HepG2 (cell line): Measurements from ENCODE around the gene ANKUB1. TPM values are rescaled to one million over a fixed set of nuclear protein-coding genes. Genes with fewer than 3 reads are reported as not detected.

ENCODE experiments used
- ATAD3A ChIP-seq: sonication (generic); formaldehyde crosslinking; IDR thresholded peaks from 2 replicates; pipeline ENCODE4 v1.4.0; 2020; ENCODE audit warnings: missing genetic modification reagents
- ATRX ChIP-seq: sonication (generic); formaldehyde crosslinking; IDR thresholded peaks from 2 replicates; pipeline ENCODE4 v1.4.0; 2020; ENCODE audit warnings: missing genetic modification reagents, borderline replicate concordance
- CREB1 ChIP-seq, 2 experiments: fragments of 450-650 bp in 1 of 2; IDR thresholded peaks; 2 replicates each; pipeline ENCODE4 v1.6.1; 2016 to 2017; ENCODE audit warnings: control low read depth in 1 of 2, mild to moderate bottlenecking in 1 of 2, missing compliant biosample characterization in 1 of 2, missing genetic modification characterization in 1 of 2
- RBM22 ChIP-seq: fragments of 200-400 bp; formaldehyde crosslinking; optimal IDR thresholded peaks from 2 replicates; pipeline ENCODE3; 2017; ENCODE audit warnings: mild to moderate bottlenecking, low read length, moderate library complexity
- TARDBP ChIP-seq: sonication (generic); formaldehyde crosslinking; IDR thresholded peaks from 2 replicates; pipeline ENCODE4 v1.8.0; 2022; ENCODE audit warnings: mild to moderate bottlenecking, missing genetic modification reagents
- YY1 ChIP-seq: IDR thresholded peaks from 2 replicates; pipeline ENCODE4 v1.6.1; 2011; ENCODE audit warnings: low read length, low read depth, moderate library complexity, mild to moderate bottlenecking; ENCODE audit not compliant: insufficient read depth, insufficient replicate concordance
- ZBTB7B ChIP-seq: sonication (generic); formaldehyde crosslinking; IDR thresholded peaks from 2 replicates; pipeline ENCODE4 v1.4.0; 2020; ENCODE audit warnings: missing genetic modification reagents
- ZNF331 ChIP-seq: sonication (generic); formaldehyde crosslinking; IDR thresholded peaks from 2 replicates; pipeline ENCODE4 v1.4.0; 2020; ENCODE audit warnings: missing genetic modification reagents
- ZNF777 ChIP-seq: sonication (generic); formaldehyde crosslinking; IDR thresholded peaks from 2 replicates; pipeline ENCODE4 v1.4.0; 2020; ENCODE audit warnings: missing genetic modification reagents
- polyA plus RNA-seq, 8 experiments: library from polyadenylated mRNA; depleted of rRNA in 3 of 8; stranded (reverse) in 7 of 8; unstranded in 1 of 8; fragments of >200 nt; fragmentation: Illumina TruSeq in 4 of 8; extraction: Trizol in 4 of 8; gene quantifications; 2 replicates each; pipeline versions ENCODE4 v1.2.1 to v1.2.3, GENCODE V29; 2011 to 2016; ENCODE audit warnings: low read depth in 4 of 8, missing spikeins in 1 of 8, mixed read lengths in 1 of 8; ENCODE audit not compliant: insufficient read depth in 1 of 8
- total RNA-seq, 5 experiments: library from RNA; depleted of rRNA; stranded (reverse); fragments of >200 nt; fragmentation: Illumina TruSeq; extraction: Trizol; gene quantifications; 2 replicates each; pipeline ENCODE4 v1.2.3, GENCODE V29; 2016; ENCODE audit warnings: low read depth in 1 of 5
- TF ChIP-seq, protein P1 (sequence below): sonication (generic); formaldehyde crosslinking; IDR thresholded peaks from 2 replicates; pipeline ENCODE4 v1.5.0; 2020; ENCODE audit warnings: mild to moderate bottlenecking, missing genetic modification reagents, borderline replicate concordance
- TF ChIP-seq, protein P2 (sequence below): IDR thresholded peaks from 2 replicates; pipeline ENCODE4 v1.6.1; 2012; ENCODE audit warnings: low read depth, low read length, improper control_type of control experiment
- TF ChIP-seq, protein P3 (sequence below): IDR thresholded peaks from 2 replicates; pipeline ENCODE4 v1.6.1; 2016; ENCODE audit warnings: missing compliant biosample characterization, missing genetic modification reagents, borderline replicate concordance
- TF ChIP-seq, protein P4 (sequence below): sonication (generic); formaldehyde crosslinking; conservative IDR thresholded peaks from 2 replicates; pipeline ENCODE4 v1.4.0; 2020; ENCODE audit warnings: missing genetic modification reagents
- TF ChIP-seq, protein P5 (sequence below): sonication (generic); formaldehyde crosslinking; IDR thresholded peaks from 2 replicates; pipeline ENCODE4 v1.4.0; 2020; ENCODE audit warnings: missing genetic modification reagents, borderline replicate concordance

ANKUB1 gene
- total and polyA plus RNA-seq, 2 of the 13 experiments (the other 11 are each of a cell fraction or from before 2014, with no cell fraction given), result not detected

DNA sequence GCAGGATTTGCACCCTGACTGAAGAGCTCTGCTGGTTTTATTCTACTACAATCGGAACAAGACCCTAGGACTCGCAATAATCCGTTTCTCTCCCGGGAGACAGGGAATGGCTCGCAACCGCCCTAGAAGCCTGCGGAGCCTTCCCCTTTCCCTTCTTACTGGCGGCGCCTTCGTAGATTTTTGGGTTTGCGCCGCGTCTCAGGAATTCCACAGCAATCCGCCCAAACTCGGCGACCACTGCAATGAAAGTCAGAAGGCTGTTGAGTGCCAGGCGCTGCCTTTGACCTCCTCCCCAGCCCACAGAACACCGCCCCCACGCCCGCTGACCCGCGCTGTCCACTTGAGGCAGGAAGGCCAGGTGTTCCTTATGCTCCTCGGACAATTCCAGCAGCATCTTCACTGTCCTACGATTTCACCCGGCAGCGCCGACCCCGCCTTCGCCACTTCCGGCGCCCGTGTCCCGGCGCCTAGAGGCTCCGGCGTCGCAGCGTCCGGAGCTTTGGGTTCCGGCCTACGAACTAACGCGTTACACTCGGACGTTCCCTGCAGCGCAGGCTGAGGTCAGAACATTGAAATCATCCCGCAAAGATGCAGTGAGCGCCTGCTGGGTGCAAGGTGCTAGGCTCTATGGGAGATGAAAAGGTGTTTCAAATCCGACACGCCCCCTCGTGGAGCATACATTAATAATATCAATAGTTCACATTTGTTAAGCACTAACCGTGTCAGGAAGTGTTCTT is 40.1 kb downstream of the ANKUB1 start, which contains the start of gene COMMD2 (continued):
- TF ChIP-seq, protein P1, sequence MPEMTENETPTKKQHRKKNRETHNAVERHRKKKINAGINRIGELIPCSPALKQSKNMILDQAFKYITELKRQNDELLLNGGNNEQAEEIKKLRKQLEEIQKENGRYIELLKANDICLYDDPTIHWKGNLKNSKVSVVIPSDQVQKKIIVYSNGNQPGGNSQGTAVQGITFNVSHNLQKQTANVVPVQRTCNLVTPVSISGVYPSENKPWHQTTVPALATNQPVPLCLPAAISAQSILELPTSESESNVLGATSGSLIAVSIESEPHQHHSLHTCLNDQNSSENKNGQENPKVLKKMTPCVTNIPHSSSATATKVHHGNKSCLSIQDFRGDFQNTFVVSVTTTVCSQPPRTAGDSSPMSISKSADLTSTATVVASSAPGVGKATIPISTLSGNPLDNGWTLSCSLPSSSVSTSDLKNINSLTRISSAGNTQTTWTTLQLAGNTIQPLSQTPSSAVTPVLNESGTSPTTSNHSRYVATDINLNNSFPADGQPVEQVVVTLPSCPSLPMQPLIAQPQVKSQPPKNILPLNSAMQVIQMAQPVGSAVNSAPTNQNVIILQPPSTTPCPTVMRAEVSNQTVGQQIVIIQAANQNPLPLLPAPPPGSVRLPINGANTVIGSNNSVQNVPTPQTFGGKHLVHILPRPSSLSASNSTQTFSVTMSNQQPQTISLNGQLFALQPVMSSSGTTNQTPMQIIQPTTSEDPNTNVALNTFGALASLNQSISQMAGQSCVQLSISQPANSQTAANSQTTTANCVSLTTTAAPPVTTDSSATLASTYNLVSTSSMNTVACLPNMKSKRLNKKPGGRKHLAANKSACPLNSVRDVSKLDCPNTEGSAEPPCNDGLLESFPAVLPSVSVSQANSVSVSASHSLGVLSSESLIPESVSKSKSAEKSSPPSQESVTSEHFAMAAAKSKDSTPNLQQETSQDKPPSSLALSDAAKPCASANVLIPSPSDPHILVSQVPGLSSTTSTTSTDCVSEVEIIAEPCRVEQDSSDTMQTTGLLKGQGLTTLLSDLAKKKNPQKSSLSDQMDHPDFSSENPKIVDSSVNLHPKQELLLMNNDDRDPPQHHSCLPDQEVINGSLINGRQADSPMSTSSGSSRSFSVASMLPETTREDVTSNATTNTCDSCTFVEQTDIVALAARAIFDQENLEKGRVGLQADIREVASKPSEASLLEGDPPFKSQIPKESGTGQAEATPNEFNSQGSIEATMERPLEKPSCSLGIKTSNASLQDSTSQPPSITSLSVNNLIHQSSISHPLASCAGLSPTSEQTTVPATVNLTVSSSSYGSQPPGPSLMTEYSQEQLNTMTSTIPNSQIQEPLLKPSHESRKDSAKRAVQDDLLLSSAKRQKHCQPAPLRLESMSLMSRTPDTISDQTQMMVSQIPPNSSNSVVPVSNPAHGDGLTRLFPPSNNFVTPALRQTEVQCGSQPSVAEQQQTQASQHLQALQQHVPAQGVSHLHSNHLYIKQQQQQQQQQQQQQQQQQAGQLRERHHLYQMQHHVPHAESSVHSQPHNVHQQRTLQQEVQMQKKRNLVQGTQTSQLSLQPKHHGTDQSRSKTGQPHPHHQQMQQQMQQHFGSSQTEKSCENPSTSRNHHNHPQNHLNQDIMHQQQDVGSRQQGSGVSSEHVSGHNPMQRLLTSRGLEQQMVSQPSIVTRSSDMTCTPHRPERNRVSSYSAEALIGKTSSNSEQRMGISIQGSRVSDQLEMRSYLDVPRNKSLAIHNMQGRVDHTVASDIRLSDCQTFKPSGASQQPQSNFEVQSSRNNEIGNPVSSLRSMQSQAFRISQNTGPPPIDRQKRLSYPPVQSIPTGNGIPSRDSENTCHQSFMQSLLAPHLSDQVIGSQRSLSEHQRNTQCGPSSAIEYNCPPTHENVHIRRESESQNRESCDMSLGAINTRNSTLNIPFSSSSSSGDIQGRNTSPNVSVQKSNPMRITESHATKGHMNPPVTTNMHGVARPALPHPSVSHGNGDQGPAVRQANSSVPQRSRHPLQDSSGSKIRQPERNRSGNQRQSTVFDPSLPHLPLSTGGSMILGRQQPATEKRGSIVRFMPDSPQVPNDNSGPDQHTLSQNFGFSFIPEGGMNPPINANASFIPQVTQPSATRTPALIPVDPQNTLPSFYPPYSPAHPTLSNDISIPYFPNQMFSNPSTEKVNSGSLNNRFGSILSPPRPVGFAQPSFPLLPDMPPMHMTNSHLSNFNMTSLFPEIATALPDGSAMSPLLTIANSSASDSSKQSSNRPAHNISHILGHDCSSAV (CRISPR knock-in tag), result peak; percentile 30; the same call in 1 of the 2 replicates
- peak; percentile 81 for TF ChIP-seq YY1
- TF ChIP-seq RBM22, result peak; percentile 47
- TF ChIP-seq, protein P2, sequence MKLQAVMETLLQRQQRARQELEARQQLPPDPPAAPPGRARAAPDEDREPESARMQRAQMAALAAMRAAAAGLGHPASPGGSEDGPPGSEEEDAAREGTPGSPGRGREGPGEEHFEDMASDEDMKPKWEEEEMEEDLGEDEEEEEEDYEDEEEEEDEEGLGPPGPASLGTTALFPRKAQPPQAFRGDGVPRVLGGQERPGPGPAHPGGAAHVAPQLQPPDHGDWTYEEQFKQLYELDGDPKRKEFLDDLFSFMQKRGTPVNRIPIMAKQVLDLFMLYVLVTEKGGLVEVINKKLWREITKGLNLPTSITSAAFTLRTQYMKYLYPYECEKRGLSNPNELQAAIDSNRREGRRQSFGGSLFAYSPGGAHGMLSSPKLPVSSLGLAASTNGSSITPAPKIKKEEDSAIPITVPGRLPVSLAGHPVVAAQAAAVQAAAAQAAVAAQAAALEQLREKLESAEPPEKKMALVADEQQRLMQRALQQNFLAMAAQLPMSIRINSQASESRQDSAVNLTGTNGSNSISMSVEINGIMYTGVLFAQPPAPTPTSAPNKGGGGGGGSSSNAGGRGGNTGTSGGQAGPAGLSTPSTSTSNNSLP, result peak; percentile 78
- peak; percentile 95 for TF ChIP-seq TARDBP (CRISPR knock-in tag)
- no peak for TF ChIP-seq ATAD3A
- TF ChIP-seq, protein P3, sequence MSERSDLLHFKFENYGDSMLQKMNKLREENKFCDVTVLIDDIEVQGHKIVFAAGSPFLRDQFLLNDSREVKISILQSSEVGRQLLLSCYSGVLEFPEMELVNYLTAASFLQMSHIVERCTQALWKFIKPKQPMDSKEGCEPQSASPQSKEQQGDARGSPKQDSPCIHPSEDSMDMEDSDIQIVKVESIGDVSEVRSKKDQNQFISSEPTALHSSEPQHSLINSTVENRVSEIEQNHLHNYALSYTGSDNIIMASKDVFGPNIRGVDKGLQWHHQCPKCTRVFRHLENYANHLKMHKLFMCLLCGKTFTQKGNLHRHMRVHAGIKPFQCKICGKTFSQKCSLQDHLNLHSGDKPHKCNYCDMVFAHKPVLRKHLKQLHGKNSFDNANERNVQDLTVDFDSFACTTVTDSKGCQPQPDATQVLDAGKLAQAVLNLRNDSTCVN (CRISPR knock-in tag), result peak; percentile 85; the same call in 1 of the 2 replicates
- TF ChIP-seq ZNF331 (CRISPR knock-in tag), result peak; percentile 96
- TF ChIP-seq, protein P4, sequence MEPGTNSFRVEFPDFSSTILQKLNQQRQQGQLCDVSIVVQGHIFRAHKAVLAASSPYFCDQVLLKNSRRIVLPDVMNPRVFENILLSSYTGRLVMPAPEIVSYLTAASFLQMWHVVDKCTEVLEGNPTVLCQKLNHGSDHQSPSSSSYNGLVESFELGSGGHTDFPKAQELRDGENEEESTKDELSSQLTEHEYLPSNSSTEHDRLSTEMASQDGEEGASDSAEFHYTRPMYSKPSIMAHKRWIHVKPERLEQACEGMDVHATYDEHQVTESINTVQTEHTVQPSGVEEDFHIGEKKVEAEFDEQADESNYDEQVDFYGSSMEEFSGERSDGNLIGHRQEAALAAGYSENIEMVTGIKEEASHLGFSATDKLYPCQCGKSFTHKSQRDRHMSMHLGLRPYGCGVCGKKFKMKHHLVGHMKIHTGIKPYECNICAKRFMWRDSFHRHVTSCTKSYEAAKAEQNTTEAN (CRISPR knock-in tag), result peak; percentile 69
- peak; percentile 65; the same call in 1 of the 2 replicates for TF ChIP-seq ZNF777 (CRISPR knock-in tag)
- TF ChIP-seq ZBTB7B (CRISPR knock-in tag), result peak; percentile 64; the same call in 1 of the 2 replicates
- TF ChIP-seq, protein P5, sequence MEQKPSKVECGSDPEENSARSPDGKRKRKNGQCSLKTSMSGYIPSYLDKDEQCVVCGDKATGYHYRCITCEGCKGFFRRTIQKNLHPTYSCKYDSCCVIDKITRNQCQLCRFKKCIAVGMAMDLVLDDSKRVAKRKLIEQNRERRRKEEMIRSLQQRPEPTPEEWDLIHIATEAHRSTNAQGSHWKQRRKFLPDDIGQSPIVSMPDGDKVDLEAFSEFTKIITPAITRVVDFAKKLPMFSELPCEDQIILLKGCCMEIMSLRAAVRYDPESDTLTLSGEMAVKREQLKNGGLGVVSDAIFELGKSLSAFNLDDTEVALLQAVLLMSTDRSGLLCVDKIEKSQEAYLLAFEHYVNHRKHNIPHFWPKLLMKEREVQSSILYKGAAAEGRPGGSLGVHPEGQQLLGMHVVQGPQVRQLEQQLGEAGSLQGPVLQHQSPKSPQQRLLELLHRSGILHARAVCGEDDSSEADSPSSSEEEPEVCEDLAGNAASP (CRISPR knock-in tag), result peak; percentile 86; the same call in 1 of the 2 replicates
- TF ChIP-seq ATRX (CRISPR knock-in tag), result no peak
- peak; percentile 78 for TF ChIP-seq CREB1 (IDR thresholded peaks at IDR 0.05)
- TF ChIP-seq CREB1 (CRISPR knock-in tag; IDR thresholded peaks at IDR 0.05), result peak; percentile 90
